ENCODE measurements around the gene CRYBA4. TPM values are rescaled to one million over a fixed set of nuclear protein-coding genes. Genes with fewer than 3 reads are reported as not detected.

CRYBA4 gene
- total RNA-seq, 4 donors from 2014 or later, result not detected

DNA sequence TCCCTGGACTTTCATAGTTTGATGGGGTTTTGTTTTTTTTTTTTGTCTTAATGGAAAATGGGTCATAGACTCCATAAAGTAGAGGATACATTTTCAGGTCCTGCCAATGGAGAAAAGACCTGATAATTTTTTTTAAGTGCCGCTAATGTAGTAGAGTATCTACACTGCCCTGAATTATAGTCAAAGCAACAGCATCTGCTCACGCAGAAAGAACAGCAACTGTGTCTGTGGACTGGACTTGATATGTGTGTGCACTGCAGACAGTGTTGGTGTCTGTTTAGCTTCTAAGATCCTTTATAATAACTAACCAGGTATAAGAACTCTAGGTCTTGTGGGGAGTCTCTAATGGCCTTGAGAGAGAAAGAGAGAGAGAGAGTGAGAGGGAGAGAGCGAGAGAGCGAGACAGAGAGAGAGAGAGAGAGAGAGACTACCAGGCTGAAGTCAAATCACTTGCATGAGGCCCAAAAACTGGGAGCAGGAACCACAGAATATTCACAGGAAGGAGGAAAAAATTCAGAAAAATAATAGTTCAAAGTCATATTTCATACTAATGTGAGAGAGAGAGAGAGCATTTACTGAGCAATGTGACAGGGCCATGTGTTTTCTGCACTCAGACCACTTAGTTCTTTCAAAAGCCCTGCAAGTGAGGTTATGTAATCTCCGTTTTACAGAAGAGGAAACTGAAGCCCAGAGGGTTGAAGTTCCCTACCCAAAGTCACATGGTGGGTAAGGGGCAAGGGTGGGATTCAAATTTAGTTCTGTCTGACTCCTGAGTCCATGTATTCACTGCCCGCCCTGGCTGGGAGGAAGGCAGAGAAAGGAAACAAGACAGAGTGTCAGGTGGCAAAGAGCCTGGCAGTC lies 27.0 kb downstream of the CRYBA4 start:
- H3K27me3 ChIP-seq, result peaks cover 0 to 6% (median 0%) of the 10 kb centered on the region in 3 donors
- TF ChIP-seq POLR2A (IDR thresholded peaks at IDR 0.05), result no peak
- TF ChIP-seq, protein P1, sequence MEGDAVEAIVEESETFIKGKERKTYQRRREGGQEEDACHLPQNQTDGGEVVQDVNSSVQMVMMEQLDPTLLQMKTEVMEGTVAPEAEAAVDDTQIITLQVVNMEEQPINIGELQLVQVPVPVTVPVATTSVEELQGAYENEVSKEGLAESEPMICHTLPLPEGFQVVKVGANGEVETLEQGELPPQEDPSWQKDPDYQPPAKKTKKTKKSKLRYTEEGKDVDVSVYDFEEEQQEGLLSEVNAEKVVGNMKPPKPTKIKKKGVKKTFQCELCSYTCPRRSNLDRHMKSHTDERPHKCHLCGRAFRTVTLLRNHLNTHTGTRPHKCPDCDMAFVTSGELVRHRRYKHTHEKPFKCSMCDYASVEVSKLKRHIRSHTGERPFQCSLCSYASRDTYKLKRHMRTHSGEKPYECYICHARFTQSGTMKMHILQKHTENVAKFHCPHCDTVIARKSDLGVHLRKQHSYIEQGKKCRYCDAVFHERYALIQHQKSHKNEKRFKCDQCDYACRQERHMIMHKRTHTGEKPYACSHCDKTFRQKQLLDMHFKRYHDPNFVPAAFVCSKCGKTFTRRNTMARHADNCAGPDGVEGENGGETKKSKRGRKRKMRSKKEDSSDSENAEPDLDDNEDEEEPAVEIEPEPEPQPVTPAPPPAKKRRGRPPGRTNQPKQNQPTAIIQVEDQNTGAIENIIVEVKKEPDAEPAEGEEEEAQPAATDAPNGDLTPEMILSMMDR (IDR thresholded peaks at IDR 0.05 in 4 of 5, conservative IDR thresholded peaks at IDR 0.05 in 1 of 5), result no peak
- H3K36me3 ChIP-seq, result no peaks in the 10 kb centered on the region
- in situ Hi-C loops (cut with MboI; ENCODE audit: low sequenced_read_pairs in 4 of 4), result no loop called here
- H3K9me3 ChIP-seq, result no peaks in the 10 kb centered on the region
- intact Hi-C loops (cut with DNase I; ENCODE audit: low total_unique reads), result no loop called here
- no peak overlapping the region for H3K27ac ChIP-seq
- no peak overlapping the region for H3K4me3 ChIP-seq
- peaks cover 0 to 4% of the 10 kb centered on the region in 2 donors for H3K4me1 ChIP-seq
- ATAC-seq (no peak), DNase-seq (no peak)

DNA sequence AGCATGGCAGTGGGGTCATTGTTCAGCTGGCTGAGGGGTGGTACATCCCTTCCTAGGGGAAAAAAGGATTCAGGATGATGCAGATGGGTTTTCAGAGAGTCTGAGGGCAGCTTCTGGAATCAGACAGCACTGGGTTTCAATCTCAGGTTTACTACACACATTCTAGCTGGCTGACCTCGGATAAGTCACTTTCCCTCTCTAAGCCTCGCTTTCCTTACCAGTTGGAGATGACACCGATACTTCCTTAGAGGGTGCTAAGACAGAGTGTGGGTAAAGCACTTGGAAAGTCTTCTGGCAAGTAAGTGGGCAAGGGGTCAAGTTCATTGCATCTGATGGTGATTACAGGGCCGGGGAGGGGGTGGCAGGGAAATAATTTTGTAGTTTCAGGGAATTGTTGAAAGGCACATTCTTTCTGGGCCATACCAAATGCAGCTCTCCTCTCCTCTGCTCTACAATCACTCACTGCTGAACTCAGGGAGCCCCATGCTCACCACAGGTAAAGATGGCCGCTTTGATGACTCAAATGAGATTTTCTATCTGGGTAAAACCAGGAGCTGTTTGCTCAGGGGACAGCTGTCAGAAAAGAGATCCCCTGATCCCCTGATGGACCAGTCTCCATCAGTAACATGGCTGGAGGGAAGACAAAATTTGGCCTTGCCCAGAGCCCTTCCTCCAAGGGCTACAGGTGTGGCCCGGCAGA lies 29.1 kb downstream of the CRYBA4 start:
- H3K27me3 ChIP-seq, result peaks cover 0 to 6% (median 0%) of the 10 kb centered on the region in 3 donors
- intact Hi-C loops (cut with DNase I; ENCODE audit: low total_unique reads), result no loop called here
- H3K27ac ChIP-seq, result no peak overlapping the region

DNA sequence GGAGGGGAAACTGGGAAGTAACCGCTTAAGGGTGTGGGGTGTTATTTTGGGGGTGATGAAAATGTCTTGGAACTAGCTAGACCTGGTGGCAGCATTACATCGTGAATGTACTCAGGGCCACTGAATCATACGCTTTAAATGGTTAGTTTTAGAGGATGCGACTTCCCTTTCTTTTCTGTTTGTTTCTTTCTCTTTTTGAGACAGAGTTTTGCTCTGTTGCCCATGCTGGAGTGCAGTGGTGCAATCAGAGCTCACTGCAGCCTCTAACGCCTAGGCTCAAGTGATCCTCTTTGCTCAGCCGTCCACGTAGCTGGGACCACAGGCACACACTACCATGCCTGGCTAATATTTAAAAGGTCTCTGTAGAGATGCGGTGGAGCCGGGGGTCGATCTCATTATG lies 30.1 kb downstream of the CRYBA4 start:
- no peak for DNase-seq
- no peak overlapping the region for H3K27ac ChIP-seq
- no peaks in the 10 kb centered on the region for H3K36me3 ChIP-seq
- intact Hi-C loops (cut with DNase I; ENCODE audit: low total_unique reads), result no loop called here
- no peak overlapping the region for H3K4me3 ChIP-seq
- H3K4me1 ChIP-seq, result no peaks in the 10 kb centered on the region
- peaks cover 3 to 11% (median 5%) of the 10 kb centered on the region in 3 donors for H3K27me3 ChIP-seq
- no peak for TF ChIP-seq POLR2A (IDR thresholded peaks at IDR 0.05)
- TF ChIP-seq, protein P1 (IDR thresholded peaks at IDR 0.05 in 4 of 5, conservative IDR thresholded peaks at IDR 0.05 in 1 of 5), result no peak
- in situ Hi-C loops (cut with MboI; ENCODE audit: low sequenced_read_pairs in 4 of 4), result no loop called here
- no peaks in the 10 kb centered on the region for H3K9me3 ChIP-seq
- ATAC-seq, result no peak

More for the DNA sequence above, 29.1 kb downstream of the CRYBA4 start:
- in situ Hi-C loops (cut with MboI; ENCODE audit: low sequenced_read_pairs in 4 of 4), result no loop called here
- DNase-seq (no peak), ATAC-seq (no peak)
- H3K4me1 ChIP-seq, result no peaks in the 10 kb centered on the region
- H3K36me3 ChIP-seq, result no peaks in the 10 kb centered on the region
- no peaks in the 10 kb centered on the region for H3K9me3 ChIP-seq
- H3K4me3 ChIP-seq, result no peak overlapping the region
- TF ChIP-seq, protein P1 (IDR thresholded peaks at IDR 0.05 in 4 of 5, conservative IDR thresholded peaks at IDR 0.05 in 1 of 5), result no peak
- no peak for TF ChIP-seq POLR2A (IDR thresholded peaks at IDR 0.05)

DNA sequence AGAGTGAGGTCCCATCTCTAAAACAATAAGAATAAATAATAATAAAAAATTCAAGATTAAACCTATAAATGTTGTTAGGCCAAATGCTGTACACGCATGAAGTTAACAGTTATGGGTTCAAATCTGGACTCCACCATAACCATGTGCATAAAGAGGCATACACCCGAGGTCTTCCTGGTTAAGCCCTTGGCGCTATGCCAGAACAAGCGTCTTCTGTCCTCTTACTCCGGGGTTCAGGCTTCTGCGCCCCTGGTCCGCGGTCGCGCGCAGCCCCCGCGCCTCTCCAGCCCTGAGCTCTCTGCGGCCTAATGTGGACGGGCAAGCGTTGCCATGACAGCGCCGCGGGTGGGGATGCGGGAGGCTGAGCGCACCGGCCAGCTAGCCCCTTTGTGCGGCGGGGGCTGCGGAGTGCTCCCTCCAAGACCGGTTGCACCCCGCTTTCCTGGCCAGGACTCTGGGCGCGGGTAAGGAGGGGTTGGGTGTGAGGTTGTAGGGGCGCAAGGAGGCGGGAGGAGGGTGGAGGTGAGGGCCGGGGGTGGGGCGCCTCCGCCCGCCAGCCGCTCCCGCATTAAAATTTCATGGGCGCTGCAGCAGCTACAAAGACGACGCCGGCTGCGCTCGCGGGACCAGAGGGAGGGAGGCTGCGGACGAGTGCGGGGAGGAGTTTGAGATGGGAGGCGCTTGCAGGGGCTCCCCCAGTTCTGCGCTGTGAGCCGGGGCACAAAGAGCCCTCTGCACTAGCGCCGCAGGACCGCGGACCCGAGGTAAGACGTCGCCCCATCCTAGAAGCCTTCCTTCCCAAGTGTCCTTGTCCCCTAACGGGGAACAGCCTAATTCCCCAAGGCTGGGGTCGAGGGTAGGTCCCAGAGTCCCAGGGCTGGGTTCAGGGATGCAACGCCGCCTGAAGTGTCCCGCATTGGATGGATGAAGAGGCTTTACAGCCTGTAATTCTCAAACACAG lies 35.4 kb downstream of the CRYBA4 start, which contains the start of gene MIAT:
TSS of gene MIAT (plus strand) at position 698 of the 961 bp plus-strand sequence.
- Histone ChIP-seq H3K4me3 (peak within 1 kb of the TSS in 3 of 4 donors; percentile 34 to 53 (median 40)), H3K4me1 (peaks cover 14 to 24% of the 10 kb centered on the region in 2 donors), H3K27ac (no peak within 1 kb of the TSS), H3K36me3 (no peaks in the 10 kb centered on the region), H3K27me3 (peaks cover 31 to 40% (median 32%) of the 10 kb centered on the region in 3 donors), H3K9me3 (no peaks in the 10 kb centered on the region)
- no peak for TF ChIP-seq POLR2A (IDR thresholded peaks at IDR 0.05)
- TF ChIP-seq, protein P1 (IDR thresholded peaks at IDR 0.05 in 4 of 5, conservative IDR thresholded peaks at IDR 0.05 in 1 of 5), result no peak
- in situ Hi-C loops (cut with MboI; ENCODE audit: low sequenced_read_pairs in 4 of 4) (no loop called here), intact Hi-C loops (cut with DNase I; ENCODE audit: low total_unique reads) (no loop called here)
- DNase-seq, result no peak
- no peak for ATAC-seq
